ENCODE measurements around the gene DNAJA2.
"Not testable (repeated sequence)": the region's sequence is repeated elsewhere in the genome, so short reads cannot be mapped to it uniquely, and the experiment has no call there.

Gene DNAJA2

DNA sequence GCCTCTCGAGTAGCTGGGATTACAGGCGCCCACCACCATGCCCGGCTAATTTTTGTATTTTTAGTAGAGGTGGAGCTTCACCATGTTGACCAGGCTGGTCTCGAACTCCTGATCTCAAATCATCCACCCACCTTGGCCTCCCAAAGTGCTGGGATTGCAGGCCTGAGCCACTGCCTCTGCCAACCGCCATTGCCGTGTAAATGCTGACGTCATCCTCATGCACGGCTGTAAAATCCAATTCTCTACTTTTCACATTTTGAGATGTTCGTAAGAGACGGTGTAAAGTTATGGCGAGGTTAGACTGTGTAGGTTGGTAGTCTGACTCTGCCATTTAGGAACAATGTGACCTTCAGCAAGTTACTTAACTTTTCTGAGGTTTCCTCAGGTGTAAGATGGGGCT lies 1.7 kb upstream of the DNAJA2 start:
- DNase-seq (ENCODE audit: low read depth in 2 of 2), result no peak

- DNase-seq (ENCODE audit: low read depth in 2 of 2), result no peak
Observed at GRCh38 chr16:46974352-46974751, 878 bp upstream of the DNAJA2 start.

DNA sequence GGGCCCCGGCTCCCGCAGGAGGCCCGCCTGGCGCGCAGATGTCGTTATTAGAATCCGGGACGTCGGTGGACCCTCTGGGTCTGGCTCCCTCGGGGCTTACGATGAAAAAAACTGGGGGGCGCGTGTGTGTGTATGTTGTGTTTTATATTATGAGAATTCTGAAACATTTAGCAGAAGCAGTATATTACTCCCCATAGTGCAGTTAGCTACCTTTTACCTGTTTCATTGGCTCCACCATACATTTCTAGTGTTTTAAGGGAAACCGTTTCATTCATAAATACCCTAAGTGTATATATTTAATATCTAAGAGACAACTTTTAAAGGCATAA lies 486 bp upstream of the DNAJA2 start:
- DNase-seq (ENCODE audit: low read depth in 2 of 2), result no peak

GRCh38 chr16:46972429-46973206 lies 856 bp downstream of the DNAJA2 start:
- no peak for DNase-seq (ENCODE audit: low read depth in 2 of 2)

DNA sequence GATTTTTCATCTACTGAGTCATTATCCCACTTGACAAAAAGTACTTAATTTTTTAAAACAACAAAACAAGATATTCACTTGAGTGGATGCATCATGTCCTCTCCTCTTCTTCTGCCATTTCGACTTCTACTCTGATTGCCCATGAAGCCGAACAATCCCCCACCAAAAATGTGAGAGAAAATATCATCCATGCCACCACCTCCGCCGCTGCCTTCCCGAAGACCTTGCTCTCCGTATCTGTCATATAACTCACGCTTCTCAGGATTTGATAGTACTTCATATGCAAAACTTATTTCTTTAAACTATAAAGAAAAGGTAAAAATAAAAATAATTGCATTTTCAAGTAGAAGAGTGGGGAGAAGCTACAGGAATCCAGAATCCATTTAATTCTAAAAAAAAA lies 2.2 kb downstream of the DNAJA2 start:
- no peak for DNase-seq (ENCODE audit: low read depth in 2 of 2)

GRCh38 chr16:46970089-46970488 lies 3.4 kb downstream of the DNAJA2 start:
- DNase-seq (ENCODE audit: low read depth in 2 of 2), result no peak

DNA sequence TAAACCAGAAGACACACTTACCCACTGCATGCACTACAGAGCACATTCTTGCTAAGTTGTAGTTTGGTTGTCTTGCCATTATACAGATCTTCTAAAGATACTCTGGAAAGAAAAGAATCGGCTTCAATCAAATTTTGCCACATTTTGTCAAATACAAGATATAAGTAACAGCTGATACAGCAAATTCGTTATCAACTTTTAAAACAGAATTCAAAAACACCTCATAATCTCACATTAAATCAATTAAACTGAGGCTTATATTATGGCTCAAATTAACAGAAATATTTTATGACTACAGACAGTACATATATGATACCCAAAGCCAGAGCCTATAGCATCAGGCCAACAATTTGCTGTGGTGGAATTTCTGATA lies 5.4 kb downstream of the DNAJA2 start:
- no peak for DNase-seq (ENCODE audit: low read depth in 2 of 2)

DNA sequence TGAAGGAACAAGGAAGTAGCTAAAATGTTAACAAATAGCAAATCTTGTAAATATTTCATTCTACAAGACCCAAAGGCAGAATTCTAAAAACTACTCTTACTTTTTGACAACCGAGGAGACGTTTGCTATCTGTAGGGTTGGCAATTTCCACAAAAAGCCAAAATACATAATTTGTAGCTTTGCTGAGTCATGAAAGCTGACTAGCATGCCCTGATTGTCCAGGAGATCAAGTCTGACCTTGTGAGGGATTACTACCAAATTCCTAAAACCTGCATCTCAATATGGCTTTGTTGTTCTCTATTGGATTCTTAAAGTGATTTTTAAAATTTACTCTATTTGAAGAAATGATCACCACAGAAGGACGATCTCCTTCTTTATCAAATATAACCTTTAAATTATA lies 10.8 kb downstream of the DNAJA2 start:
- no peak for DNase-seq (ENCODE audit: low read depth in 2 of 2)

DNA sequence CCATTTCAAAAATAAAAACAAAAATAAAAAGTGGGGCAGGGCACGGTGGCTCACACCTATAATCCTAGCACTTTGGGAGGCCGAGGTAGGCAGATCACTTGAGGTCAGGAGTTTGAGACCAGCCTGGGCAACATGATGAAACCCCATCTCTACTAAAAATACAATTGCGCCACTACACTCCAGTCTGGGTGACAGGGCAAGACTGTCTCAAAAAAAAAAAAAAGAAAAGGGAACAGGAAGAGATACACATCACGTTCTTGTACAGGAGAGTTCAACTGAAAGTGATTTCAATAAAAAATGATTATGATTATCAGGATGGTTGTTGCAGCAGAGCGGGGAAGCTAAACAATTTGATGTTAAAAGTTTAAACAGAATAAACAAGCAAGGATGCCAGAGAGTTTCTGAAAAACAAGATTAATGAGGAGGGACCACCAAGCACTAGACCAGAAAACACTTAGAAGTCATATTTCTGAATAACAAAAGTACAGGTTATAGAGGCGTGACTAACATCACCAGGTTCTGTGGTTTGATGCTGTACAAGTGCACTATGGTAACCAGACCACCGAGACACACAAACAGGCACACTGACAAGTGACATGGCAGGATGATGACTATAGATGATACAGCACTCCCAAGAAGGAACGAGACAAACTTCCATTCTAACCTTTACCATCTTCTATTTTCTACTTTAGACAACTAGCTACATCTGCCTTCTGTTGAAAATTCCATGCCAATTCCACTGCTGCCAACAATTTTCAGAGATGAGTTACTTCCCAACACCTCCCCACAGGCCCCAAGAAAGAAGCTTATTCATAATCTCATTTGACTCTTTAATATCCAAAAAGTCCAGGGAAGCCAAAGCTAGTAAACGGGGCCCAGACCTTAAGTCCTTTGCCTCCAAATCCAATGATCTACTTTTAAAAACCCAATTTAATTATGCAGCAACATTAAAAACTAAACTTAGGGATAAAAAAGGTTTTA lies 11.8 kb downstream of the DNAJA2 start:
- no peak for DNase-seq (ENCODE audit: low read depth in 2 of 2)

- no peak for DNase-seq (ENCODE audit: low read depth in 2 of 2)
Observed at GRCh38 chr16:46954562-46954961, 18.9 kb downstream of the DNAJA2 start.

- DNase-seq (ENCODE audit: low read depth in 2 of 2), result no peak
Observed at GRCh38 chr16:46950009-46950408, 23.5 kb downstream of the DNAJA2 start.

DNA sequence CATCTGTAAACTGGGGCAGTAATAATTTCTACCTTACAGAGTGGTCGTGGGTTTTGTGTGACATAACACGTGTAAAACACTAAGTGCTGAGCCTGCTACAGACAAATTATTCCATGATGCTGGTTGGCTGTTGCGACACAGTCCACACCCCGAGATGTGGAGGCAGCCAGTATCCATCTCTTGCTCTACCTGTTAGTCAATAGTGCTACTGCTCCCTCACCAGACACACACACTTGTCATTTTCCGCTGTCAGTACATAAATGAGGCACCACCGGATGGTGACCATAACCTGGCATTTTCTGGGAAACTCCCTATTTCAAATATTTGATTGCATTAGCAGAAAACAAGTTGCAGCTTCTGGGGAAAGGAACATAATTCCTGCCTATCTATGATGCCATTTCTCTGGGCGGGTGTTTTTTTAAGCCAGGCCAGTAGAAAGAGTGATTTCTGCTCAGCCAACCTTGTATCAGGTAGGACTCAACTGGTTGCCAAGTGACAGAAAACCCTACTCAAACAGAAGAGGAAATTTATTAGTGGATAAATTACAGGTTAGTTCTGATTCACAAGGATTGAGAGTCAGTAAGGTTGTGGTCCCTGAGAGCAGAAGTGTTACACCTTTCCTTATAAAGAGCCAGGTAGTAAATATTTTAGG lies 24.1 kb downstream of the DNAJA2 start:
- DNase-seq (ENCODE audit: low read depth in 2 of 2), result no peak

GRCh38 chr16:46948548-46949166 lies 24.8 kb downstream of the DNAJA2 start:
- DNase-seq (ENCODE audit: low read depth in 2 of 2), result no peak

DNA sequence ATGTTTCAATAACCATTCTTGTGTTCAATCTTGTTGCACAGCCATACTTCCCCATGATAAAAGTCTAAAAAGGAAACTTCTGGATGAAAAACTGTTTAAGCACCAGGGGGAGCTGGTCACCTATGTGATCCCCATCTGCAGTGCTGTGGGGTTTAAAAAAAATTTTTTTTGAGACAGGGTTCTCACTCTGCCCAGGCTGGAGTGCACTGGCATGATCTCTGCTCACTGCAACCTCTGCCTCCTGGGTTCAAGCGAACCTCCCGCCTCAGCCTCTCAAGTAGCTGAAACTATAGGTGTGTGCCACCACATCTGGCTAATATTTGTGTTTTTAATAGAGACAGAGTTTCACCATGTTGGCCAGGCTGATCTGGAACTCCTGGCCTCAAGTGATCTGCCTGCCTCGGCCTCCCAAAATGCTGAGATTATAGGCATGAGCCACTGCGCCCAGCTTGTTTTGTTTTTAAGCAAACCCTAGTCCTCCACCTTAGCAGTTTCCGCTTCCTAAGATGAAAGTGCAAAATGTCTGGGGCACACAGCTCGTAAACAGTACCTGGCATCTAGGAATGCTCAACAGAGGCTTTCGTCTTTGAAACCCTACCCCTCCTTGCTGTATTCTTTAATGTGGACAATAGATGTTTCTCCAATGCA lies 25.4 kb downstream of the DNAJA2 start:
- no peak for DNase-seq (ENCODE audit: low read depth in 2 of 2)

- not testable (repeated sequence) for DNase-seq (ENCODE audit: low read depth in 2 of 2)
Observed at GRCh38 chr16:46944713-46945112, 28.8 kb downstream of the DNAJA2 start.

DNA sequence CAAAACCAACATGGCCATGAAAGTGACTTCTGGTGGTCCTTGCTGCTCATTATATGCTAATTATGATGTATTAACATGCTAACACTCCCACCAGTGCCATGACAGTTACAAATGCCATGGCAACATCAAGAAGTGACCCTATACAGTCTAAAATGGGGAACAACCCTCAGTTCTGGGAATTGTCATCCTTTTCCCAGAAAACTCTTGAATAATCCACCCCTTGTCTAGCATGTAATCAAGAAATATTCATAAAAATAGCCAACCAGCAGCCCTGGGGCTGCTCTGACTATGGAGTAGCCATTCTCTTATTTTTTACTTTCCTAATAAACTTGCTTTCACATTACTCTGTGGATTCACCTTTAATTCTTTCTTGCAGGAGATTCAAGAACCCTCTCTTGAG lies 35.9 kb downstream of the DNAJA2 start:
- no peak for DNase-seq (ENCODE audit: low read depth in 2 of 2)

DNA sequence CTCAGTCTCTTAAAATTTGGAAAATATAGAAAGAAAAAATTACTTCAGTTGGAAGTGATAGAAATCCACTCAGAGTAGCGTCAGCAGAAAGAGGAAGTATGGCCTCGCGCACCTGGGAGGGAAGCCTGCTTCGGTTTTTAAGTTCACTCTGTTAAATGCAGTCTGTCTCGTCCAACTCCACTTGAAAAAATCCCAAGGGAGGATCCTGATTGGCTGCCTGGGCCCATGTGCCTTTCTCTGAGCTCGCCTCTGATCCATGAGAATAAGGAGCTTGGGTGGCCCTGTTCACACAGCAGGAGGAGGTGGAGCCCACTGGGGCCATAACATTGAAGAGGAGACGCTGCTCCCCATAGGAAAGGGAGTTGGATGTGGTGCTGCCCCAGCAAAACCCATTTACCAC lies 40.7 kb downstream of the DNAJA2 start:
- DNase-seq (ENCODE audit: low read depth in 2 of 2), result no peak

GRCh38 chr16:46930861-46931260 lies 42.6 kb downstream of the DNAJA2 start:
- no peak for DNase-seq (ENCODE audit: low read depth in 2 of 2)

DNA sequence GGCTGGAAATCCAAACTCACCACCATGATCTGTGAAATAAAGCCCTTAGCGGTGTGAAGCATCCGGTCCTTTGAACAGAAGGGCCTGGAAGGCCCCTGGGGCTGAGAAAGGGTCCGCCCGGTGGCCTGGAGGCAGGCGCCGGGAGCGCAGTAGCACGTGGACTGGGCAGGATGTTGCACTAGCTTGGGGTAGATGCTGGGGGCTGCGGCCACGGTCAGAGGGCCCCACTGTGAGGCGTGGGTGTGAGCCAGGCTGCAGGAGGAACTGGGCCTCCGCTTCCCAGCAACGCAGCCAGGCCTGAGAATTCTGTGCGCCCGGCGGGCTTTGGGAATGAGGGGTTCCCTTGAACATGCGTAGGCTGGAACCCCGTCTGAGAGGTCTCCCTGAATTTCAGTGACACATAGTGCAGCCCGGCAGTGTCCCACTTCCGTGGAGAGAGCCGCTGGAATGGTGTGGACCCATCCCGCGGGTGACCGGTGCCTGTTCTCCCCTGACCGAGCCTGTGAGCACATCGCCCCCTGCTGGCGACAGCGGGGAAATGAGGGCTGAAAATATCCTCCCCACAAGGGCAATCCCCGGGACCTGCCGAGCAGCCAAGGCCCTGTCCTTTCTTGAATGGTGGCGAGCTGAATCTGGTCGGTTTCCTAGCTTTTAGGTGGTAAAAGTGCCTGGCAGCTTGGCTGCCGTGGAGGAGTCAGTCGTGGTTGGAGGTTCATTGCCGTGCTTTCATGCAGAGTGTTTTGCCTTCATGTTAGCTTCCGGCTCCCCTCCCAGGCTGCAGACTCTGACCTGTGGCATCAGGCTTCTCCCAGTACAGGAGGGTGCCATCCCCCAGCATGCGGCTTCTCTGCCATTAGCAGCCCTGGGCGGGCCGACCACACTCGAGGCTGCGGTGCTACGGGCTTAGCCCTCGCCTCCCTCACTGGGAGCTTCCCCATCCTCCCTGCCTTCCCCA lies 43.8 kb downstream of the DNAJA2 start:
- peak; percentile 24 to 29 for DNase-seq (ENCODE audit: low read depth in 2 of 2)

DNA sequence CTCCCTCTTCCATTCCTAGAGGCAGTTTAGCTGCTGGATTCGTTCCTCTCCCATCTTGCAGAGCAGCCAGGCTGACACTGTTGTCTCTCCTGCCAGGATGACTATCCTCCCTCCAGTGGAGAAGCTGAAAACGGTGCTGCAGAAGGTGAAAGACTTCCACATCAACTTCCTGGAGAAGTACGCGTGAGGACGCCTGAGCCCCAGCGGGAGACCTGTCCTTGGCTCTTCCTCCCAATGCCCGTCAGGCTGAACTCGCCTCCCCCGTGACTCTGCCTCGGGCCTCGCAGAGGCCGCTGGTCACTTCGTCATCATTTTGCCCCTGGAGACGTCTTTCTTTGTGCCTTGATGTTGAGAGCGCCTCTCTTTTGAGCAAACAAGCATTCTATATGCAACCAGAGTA lies 44.7 kb downstream of the DNAJA2 start:
- DNase-seq (ENCODE audit: low read depth in 2 of 2), result no peak

All from stimulated activated CD8-positive, alpha-beta memory T cell treated with anti-CD3 and anti-CD28 coated beads, Interleukin-2, amount 100 ng/mL, for 1 hour (primary cell).